Measurements from ENCODE around the gene PTPRG.

Gene PTPRG

DNA sequence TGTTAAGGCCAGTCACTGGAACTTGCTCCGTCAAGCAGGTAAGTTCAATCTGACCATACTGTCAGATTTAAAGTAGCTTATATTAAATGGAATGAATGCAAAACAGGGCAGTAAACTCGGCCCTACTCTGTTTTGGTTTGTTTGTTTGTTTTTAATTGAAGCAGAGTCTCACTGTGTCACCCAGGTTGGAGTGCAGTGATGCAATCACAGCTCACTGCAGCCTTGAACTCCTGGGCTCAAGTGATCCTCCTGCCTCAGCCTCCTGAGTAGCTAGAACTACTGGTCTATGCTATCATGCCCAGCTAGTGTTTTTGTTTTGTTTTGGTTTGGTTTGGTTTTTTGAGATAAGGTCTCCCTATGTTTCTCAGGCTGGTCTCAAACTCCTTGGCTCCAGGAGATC lies 507.0 kb downstream of the PTPRG start:
- Histone ChIP-seq H3K4me3 (ENCODE audit: low read length) (no peak overlapping the region), H3K27me3 (ENCODE audit: control insufficient read depth, low read length) (no peaks in the 10 kb centered on the region), H3K4me2 (ENCODE audit: low read length) (no peak overlapping the region), H3K27ac (ENCODE audit: low read depth, low read length) (no peak overlapping the region), H3K9me2 (replicated peaks; ENCODE audit: control insufficient read depth, low read length) (no peaks in the 10 kb centered on the region; the same call in 1 of the 2 replicates), H4K20me1 (ENCODE audit: control insufficient read depth, insufficient read depth, low read depth, low read length) (no peaks in the 10 kb centered on the region), H3F3A (ENCODE audit: control insufficient read depth, insufficient read depth) (no peaks in the 10 kb centered on the region), H3K9me3 (ENCODE audit: control insufficient read depth, insufficient read depth, low read length) (no peaks in the 10 kb centered on the region), H3K79me2 (ENCODE audit: control insufficient read depth, low read length) (no peaks in the 10 kb centered on the region), H3K36me3 (ENCODE audit: control insufficient read depth, low read length) (no peaks in the 10 kb centered on the region), H3K4me1 (ENCODE audit: control insufficient read depth, low read length) (no peaks in the 10 kb centered on the region)
- TF ChIP-seq, protein P1, sequence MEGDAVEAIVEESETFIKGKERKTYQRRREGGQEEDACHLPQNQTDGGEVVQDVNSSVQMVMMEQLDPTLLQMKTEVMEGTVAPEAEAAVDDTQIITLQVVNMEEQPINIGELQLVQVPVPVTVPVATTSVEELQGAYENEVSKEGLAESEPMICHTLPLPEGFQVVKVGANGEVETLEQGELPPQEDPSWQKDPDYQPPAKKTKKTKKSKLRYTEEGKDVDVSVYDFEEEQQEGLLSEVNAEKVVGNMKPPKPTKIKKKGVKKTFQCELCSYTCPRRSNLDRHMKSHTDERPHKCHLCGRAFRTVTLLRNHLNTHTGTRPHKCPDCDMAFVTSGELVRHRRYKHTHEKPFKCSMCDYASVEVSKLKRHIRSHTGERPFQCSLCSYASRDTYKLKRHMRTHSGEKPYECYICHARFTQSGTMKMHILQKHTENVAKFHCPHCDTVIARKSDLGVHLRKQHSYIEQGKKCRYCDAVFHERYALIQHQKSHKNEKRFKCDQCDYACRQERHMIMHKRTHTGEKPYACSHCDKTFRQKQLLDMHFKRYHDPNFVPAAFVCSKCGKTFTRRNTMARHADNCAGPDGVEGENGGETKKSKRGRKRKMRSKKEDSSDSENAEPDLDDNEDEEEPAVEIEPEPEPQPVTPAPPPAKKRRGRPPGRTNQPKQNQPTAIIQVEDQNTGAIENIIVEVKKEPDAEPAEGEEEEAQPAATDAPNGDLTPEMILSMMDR (IDR thresholded peaks at IDR 0.05; ENCODE audit: low read depth, low read length, poor library complexity, severe bottlenecking): no peak
- no peak for TF ChIP-seq EZH2phosphoT487 (IDR thresholded peaks at IDR 0.05; ENCODE audit: borderline replicate concordance, low read length)

DNA sequence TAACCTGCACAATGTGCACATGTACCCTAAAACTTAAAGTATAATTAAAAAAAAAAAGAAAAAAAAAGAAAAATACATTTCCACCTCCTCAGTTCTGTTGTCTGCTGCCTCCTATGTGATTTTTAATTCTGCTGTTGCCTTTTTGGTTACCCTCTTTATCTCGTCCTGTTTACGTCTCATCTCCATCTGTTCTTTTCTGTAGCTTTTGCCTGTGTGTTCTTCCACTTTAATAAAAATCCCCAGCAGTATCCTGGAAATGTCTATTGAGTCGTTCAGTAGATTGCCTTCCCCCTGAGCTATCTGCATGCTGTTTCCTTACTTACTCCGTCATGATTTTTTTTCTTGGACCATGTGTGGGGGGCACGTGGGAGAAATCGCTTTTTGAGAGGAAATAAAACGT lies 509.5 kb downstream of the PTPRG start:
- no peaks in the 10 kb centered on the region for H3K4me1 ChIP-seq (ENCODE audit: control insufficient read depth, low read length)
- no peak overlapping the region for H3K4me3 ChIP-seq (ENCODE audit: low read length)
- no peaks in the 10 kb centered on the region for H3K79me2 ChIP-seq (ENCODE audit: control insufficient read depth, low read length)
- no peaks in the 10 kb centered on the region for H3F3A ChIP-seq (ENCODE audit: control insufficient read depth, insufficient read depth)
- H3K27me3 ChIP-seq (ENCODE audit: control insufficient read depth, low read length): no peaks in the 10 kb centered on the region
- no peaks in the 10 kb centered on the region for H3K36me3 ChIP-seq (ENCODE audit: control insufficient read depth, low read length)
- H3K4me2 ChIP-seq (ENCODE audit: low read length): no peak overlapping the region
- H3K9me3 ChIP-seq (ENCODE audit: control insufficient read depth, insufficient read depth, low read length): no peaks in the 10 kb centered on the region
- TF ChIP-seq EZH2phosphoT487 (IDR thresholded peaks at IDR 0.05; ENCODE audit: borderline replicate concordance, low read length): no peak
- TF ChIP-seq, protein P1 (IDR thresholded peaks at IDR 0.05; ENCODE audit: low read depth, low read length, poor library complexity, severe bottlenecking): no peak
- H3K9me2 ChIP-seq (replicated peaks; ENCODE audit: control insufficient read depth, low read length): no peaks in the 10 kb centered on the region
- H4K20me1 ChIP-seq (ENCODE audit: control insufficient read depth, insufficient read depth, low read depth, low read length): no peaks in the 10 kb centered on the region
- no peak overlapping the region for H3K27ac ChIP-seq (ENCODE audit: low read depth, low read length)

DNA sequence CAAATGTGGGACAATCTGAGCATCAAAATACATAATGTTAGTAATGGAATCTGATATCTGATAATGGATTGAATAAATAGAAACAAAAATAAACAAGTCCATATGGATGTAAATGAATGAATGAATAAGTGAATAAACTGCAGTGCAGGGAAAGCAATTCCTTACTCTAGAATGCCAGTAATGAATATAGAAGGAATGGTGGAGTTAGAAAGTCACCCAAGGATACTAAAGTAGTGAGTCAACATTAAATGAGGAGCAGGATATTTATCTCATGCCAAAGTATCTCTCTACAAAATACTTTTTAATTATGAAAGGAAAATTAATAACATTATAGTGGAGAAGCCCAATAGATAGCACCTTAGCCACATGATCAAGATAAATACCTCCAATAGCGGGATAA lies 511.7 kb downstream of the PTPRG start:
- no peak for TF ChIP-seq EZH2phosphoT487 (IDR thresholded peaks at IDR 0.05; ENCODE audit: borderline replicate concordance, low read length)
- TF ChIP-seq, protein P1 (IDR thresholded peaks at IDR 0.05; ENCODE audit: low read depth, low read length, poor library complexity, severe bottlenecking): no peak
- Histone ChIP-seq H3K9me2 (replicated peaks; ENCODE audit: control insufficient read depth, low read length) (no peaks in the 10 kb centered on the region), H3K27me3 (ENCODE audit: control insufficient read depth, low read length) (no peaks in the 10 kb centered on the region), H3F3A (ENCODE audit: control insufficient read depth, insufficient read depth) (no peaks in the 10 kb centered on the region), H3K36me3 (ENCODE audit: control insufficient read depth, low read length) (no peaks in the 10 kb centered on the region), H3K4me2 (ENCODE audit: low read length) (no peak overlapping the region), H3K79me2 (ENCODE audit: control insufficient read depth, low read length) (no peaks in the 10 kb centered on the region), H3K4me1 (ENCODE audit: control insufficient read depth, low read length) (no peaks in the 10 kb centered on the region), H3K27ac (ENCODE audit: low read depth, low read length) (no peak overlapping the region), H3K4me3 (ENCODE audit: low read length) (no peak overlapping the region), H4K20me1 (ENCODE audit: control insufficient read depth, insufficient read depth, low read depth, low read length) (no peaks in the 10 kb centered on the region), H3K9me3 (ENCODE audit: control insufficient read depth, insufficient read depth, low read length) (no peaks in the 10 kb centered on the region)

DNA sequence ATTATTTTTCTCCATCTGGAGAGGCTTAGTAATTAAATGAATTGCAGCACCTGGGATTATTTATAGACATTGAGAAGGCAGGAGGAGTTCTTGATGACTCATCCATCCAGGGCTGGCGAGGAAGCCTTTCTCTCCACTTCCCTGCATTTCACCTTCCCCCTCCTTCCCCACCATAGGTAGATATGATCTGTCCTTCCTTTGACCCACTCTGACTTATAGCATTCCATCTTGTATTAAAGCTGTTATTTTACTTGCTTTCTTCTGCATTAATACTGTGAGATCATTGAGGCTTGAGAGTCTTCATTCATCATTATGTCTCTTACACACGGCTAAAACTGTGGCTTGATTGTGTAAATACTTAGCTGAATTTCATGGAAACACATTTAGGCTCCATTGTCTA lies 523.2 kb downstream of the PTPRG start:
- Histone ChIP-seq H3K27me3 (ENCODE audit: control insufficient read depth, low read length) (no peaks in the 10 kb centered on the region; the same call in 1 of the 2 replicates), H3K79me2 (ENCODE audit: control insufficient read depth, low read length) (no peaks in the 10 kb centered on the region), H4K20me1 (ENCODE audit: control insufficient read depth, insufficient read depth, low read depth, low read length) (no peaks in the 10 kb centered on the region), H3K36me3 (ENCODE audit: control insufficient read depth, low read length) (no peaks in the 10 kb centered on the region), H3K27ac (ENCODE audit: low read depth, low read length) (no peak overlapping the region), H3K4me3 (ENCODE audit: low read length) (no peak overlapping the region), H3K9me3 (ENCODE audit: control insufficient read depth, insufficient read depth, low read length) (no peaks in the 10 kb centered on the region), H3K4me1 (ENCODE audit: control insufficient read depth, low read length) (no peaks in the 10 kb centered on the region), H3K4me2 (ENCODE audit: low read length) (no peak overlapping the region), H3F3A (ENCODE audit: control insufficient read depth, insufficient read depth) (no peaks in the 10 kb centered on the region), H3K9me2 (replicated peaks; ENCODE audit: control insufficient read depth, low read length) (no peaks in the 10 kb centered on the region)
- TF ChIP-seq, protein P1 (IDR thresholded peaks at IDR 0.05; ENCODE audit: low read depth, low read length, poor library complexity, severe bottlenecking): no peak
- TF ChIP-seq EZH2phosphoT487 (IDR thresholded peaks at IDR 0.05; ENCODE audit: borderline replicate concordance, low read length): no peak

Measured in DOHH2 (cell line).